NCI-H1436 treated with DMSO at 0.1 percent for 48 hours (cell line): Measurements from ENCODE around the gene TNN.

ENCODE experiments used
- DNase-seq: peaks from one replicate; lab custom pipeline; 2025; lab: John Stamatoyannopoulos, UW

The TNN gene

GRCh38 chr1:175145899-175146528 lies 78.4 kb downstream of the TNN start:
- no peak for DNase-seq

GRCh38 chr1:175146529-175147213 lies 79.0 kb downstream of the TNN start:
- DNase-seq, result no peak

GRCh38 chr1:175147569-175147968 lies 79.9 kb downstream of the TNN start:
- no peak for DNase-seq

GRCh38 chr1:175148068-175148467 lies 80.4 kb downstream of the TNN start:
- no peak for DNase-seq

GRCh38 chr1:175150596-175151319 lies 83.1 kb downstream of the TNN start:
- no peak for DNase-seq

GRCh38 chr1:175152006-175152652 lies 84.5 kb downstream of the TNN start:
- DNase-seq, result no peak

- DNase-seq, result no peak
Observed at GRCh38 chr1:175154629-175155472, 87.2 kb downstream of the TNN start.

- no peak for DNase-seq
Observed at GRCh38 chr1:175155473-175155856, 87.8 kb downstream of the TNN start.

- DNase-seq, result no peak
Observed at GRCh38 chr1:175155936-175156335, 88.3 kb downstream of the TNN start.

- no peak for DNase-seq
Observed at GRCh38 chr1:175157200-175157599, 89.6 kb downstream of the TNN start.

- DNase-seq, result no peak
Observed at GRCh38 chr1:175158170-175158591, 90.5 kb downstream of the TNN start.

- DNase-seq, result no peak
Observed at GRCh38 chr1:175162955-175163354, 95.3 kb downstream of the TNN start.

GRCh38 chr1:175163702-175164101 lies 96.1 kb downstream of the TNN start:
- DNase-seq, result no peak

GRCh38 chr1:175164751-175165150 lies 97.1 kb downstream of the TNN start:
- no peak for DNase-seq

- no peak for DNase-seq
Observed at GRCh38 chr1:175166746-175167145, 99.1 kb downstream of the TNN start.

- no peak for DNase-seq
Observed at GRCh38 chr1:175167861-175168260, 100.2 kb downstream of the TNN start.

GRCh38 chr1:175168782-175169181 lies 101.1 kb downstream of the TNN start:
- no peak for DNase-seq

- DNase-seq, result no peak
Observed at GRCh38 chr1:175169286-175170018, 101.8 kb downstream of the TNN start.

GRCh38 chr1:175171036-175171913 lies 103.6 kb downstream of the TNN start:
- no peak for DNase-seq

GRCh38 chr1:175172503-175172902 lies 104.9 kb downstream of the TNN start:
- peak; percentile 34 for DNase-seq
